Adrenal gland (tissue), 5 donors: Measurements from ENCODE around the gene ZHX3.

Experiments
- POLR2A ChIP-seq, 2 donors: fragments of 450-650 bp; IDR thresholded peaks; one replicate each; pipeline ENCODE4 v1.6.1; 2017; ENCODE audit warnings: antibody characterized with exemption in 2 of 2, mild to moderate bottlenecking in 2 of 2, moderate library complexity in 1 of 2
- TF ChIP-seq, protein P1 (sequence below), 6 experiments: fragments of 450-650 bp in 4 of 6; fragments of 200-600 bp in 2 of 6; sonication (generic) in 1 of 6; IDR thresholded peaks; 1 replicate in 5 of 6; 2 replicates in 1 of 6; pipeline versions ENCODE4 v1.5.1 to v1.8.0; 2016 to 2021; ENCODE audit warnings: antibody characterized with exemption in 6 of 6, mild to moderate bottlenecking in 2 of 6, moderate library complexity in 1 of 6
- donor health status: DM: no; HTN: no; CAD: no.

- TF ChIP-seq, protein P1, sequence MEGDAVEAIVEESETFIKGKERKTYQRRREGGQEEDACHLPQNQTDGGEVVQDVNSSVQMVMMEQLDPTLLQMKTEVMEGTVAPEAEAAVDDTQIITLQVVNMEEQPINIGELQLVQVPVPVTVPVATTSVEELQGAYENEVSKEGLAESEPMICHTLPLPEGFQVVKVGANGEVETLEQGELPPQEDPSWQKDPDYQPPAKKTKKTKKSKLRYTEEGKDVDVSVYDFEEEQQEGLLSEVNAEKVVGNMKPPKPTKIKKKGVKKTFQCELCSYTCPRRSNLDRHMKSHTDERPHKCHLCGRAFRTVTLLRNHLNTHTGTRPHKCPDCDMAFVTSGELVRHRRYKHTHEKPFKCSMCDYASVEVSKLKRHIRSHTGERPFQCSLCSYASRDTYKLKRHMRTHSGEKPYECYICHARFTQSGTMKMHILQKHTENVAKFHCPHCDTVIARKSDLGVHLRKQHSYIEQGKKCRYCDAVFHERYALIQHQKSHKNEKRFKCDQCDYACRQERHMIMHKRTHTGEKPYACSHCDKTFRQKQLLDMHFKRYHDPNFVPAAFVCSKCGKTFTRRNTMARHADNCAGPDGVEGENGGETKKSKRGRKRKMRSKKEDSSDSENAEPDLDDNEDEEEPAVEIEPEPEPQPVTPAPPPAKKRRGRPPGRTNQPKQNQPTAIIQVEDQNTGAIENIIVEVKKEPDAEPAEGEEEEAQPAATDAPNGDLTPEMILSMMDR (IDR thresholded peaks at IDR 0.05), result no peak
- no peak for TF ChIP-seq POLR2A (IDR thresholded peaks at IDR 0.05)
Measured at GRCh38 chr20:41364236-41364855, 46.8 kb upstream of the ZHX3 start.
